Right forelimb (tissue), 1 donor: ENCODE data around the gene ZNF320.
"Not testable (repeated sequence)": the region's sequence is repeated elsewhere in the genome, so short reads cannot be mapped to it uniquely, and the experiment has no call there.

Experiments used
- DNase-seq: peaks from one replicate; pipeline ENCODE4 v3.0.0-alpha.2; 2018

Gene ZNF320

GRCh38 chr19:52917531-52917930 lies 20.1 kb upstream of the ZNF320 start:
- no peak for DNase-seq

DNA sequence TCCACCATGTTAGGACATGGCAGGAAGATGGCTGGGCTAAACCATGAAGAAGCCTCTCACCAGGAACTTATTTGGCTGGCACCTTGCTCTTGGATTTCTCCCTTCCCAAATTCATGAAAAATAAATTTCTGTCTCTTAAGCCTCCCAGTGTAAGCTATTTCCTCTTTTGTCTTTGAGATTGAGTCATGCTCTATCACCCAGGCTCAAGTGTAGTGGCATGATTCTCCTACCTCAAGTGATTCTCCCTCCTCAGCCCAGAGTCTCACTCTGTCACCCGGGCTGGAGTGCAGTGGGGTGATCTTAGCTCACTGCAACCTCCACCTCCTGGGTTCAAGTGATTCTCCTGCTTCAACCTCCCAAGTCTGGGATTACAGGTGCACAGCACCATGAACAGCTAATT lies 13.2 kb upstream of the ZNF320 start:
- no peak for DNase-seq

DNA sequence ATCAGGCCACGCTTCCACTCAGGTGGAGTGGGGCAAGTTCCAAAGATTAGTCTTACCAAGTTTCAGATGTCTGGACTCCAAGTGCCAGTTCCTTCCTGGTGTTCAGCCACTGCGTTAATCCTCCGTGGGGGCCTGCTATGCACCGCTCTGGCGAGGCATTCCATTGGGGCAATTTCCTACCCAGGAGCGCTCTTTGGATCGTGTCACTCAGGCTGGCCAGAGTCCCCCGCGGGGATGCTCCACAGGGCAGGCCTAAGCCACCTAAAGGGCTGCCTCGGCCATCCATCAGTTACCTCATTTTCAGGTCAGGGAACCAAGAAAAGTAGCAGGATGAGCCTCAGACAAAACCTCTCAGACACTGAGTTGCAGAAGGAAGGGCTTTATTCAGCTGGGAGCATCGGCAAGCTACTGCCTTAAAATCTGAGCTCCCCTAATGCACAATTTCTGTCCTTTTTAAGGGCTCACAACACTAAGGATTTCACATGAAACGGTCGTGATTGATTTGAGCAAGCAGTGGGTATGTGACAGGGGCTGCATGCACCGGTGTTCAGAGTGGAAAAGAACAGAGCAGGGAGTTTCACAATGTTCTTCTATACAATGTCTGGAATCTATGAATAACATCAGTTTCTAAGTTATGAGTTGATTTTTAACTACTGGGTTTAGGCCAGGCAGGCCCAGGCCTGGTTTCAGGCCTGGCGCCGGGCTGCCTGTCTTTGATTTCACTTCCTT lies 6.8 kb upstream of the ZNF320 start:
- not testable (repeated sequence) for DNase-seq

- DNase-seq = no peak
Measured at GRCh38 chr19:52901842-52902241, 4.4 kb upstream of the ZNF320 start.

DNA sequence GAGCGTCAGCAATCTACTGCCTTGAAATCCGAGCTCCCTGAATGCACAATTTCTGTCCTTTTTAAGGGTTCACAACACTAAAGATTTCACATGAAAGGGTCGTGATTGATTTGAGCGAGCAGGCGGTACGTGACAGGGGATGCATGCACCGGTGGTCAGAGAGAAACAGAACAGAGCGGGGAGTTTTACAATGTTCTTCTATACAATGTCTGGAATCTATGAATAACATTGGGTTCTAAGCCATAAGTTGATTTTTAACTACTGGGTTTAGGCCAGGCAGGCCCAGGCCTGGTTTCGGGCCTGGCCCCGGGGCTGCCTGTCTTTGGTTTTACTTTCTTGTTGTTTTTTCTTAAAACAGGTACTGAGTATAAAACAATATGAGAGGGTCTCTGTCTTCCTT lies 1.2 kb upstream of the ZNF320 start:
- not testable (repeated sequence) for DNase-seq

DNA sequence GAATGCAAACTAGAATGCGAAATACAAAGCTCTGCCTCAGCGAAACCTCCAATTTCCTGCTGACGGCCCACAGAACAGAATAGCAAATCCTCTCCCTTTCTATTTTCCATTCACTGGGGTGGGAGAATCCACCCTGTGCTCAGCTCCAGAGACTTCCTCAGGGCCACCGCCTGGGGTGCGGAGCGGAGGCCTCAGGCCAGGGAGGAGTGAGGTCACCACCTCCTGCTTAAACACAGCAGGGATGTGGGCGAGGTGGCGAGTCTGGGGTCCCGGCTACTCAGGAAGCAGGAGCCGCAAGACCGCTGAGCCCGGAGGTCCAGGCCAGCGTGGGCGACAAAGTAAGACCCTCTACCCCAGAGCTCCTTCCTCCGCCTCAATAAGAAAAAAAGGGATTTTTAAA lies 666 bp upstream of the ZNF320 start:
- peak; percentile 45 for DNase-seq

- DNase-seq = no peak
Measured at GRCh38 chr19:52896431-52897137, 851 bp downstream of the ZNF320 start.

DNA sequence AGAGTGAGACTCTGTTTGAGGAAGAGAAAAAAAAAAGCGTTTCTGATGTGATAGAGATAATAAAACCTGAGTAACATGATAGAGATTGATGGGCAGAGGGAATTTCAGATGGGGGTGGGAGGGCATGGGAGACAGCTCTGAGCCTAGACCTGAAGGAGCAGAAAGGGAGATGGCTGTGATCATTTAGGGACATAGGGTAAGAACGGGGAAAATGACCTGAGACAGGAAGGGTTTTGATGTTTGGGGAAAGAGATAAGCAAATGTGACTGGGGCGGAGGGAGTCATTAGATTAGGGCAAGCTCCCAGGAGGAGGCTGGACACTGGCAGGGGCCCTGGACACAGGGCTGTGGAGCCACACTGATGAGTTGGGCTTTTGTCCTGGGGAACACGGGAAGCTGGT lies 6.1 kb downstream of the ZNF320 start:
- DNase-seq = no peak

DNA sequence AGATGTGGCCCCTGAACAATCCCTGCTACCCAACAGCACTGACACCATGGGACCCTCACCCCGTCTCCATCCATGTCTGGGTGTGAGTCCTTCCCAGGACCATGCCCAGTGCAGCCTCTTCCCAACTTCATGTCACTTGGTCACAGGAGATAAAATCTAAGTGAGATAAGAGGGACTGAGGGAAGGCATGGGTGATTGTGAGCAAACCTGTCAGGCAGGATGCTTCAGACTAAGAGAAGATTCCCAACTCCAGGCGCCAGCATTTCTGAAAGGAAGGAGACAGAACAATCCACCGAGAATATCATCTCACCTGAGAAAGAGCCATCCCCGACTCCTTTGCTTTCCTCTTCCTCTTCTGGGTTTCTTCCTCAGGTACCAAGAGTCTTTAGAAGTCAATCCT lies 7.5 kb downstream of the ZNF320 start:
- DNase-seq = no peak

DNA sequence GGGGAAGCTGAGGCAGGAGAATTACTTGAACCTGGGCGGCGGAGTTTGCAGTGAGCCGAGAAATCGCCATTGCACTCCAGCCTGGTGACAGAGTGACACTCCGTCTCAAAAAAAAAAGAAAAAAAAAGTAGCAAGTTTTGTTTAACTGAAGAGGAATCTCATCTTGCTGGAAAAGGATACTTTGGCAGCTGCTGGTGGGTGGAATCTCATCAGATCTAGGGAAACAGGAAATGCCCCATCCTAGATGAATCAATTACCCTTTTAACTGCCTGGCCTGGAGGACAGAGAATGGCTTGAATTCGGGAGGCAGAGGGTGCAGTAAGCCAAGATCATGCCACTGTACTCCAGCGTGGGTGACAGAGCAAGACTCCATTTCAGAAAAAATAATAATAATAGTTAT lies 8.4 kb downstream of the ZNF320 start:
- DNase-seq = no peak

DNA sequence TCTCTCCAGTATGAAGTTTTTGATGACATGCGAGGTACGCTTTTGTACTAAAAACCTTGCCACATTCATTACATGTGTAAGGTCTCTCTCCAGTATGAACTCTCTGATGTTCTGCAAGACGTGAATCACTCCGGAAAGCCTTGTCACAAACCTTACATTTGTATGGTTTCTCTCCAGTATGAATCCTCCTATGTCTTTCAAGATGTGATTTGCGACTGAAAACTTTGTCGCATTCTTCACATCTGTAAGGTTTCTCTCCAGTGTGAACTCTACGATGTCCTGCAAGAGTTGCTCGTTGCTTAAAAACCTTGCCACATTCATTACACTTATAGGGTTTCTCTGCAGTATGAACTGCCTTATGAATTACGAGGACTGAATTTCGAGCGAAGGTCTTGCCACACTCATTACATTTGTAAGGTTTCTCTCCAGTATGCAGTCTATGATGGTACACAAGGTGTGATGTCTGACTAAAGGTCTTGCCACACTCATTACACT lies 16.5 kb downstream of the ZNF320 start:
- no peak for DNase-seq

DNA sequence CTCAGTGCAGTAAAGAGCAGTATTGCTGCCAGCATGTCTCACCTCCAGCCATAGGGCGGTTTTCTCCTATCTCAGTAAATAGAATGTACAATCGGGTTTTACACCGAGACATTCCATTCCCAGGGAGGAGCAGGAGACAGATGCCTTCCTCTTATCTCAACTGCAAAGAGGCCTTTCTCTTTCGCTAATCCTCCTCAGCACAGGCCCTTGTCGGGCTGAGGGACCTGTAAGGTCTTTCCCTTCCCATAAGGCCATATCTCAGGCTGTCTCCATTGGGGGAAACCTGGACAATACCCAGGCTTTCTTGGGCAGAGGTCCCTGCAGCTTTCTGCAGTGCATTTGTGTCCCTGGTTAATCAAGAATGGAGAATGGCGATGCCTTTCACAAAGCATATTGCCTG lies 24.4 kb downstream of the ZNF320 start:
- not testable (repeated sequence) for DNase-seq

- no peak for DNase-seq
Measured at GRCh38 chr19:52871466-52871865, 26.0 kb downstream of the ZNF320 start.

- DNase-seq = not testable (repeated sequence)
Measured at GRCh38 chr19:52868031-52868430, 29.4 kb downstream of the ZNF320 start.

GRCh38 chr19:52857378-52858191 lies 39.9 kb downstream of the ZNF320 start, which contains the start of gene ZNF468:
Gene ZNF468, minus strand, starts transcription at chr19:52857619. Its CDS starts 3,347 bp downstream, at chr19:52854272.
- DNase-seq = peak; percentile 81

- DNase-seq = peak; percentile 54
Measured at GRCh38 chr19:52856540-52857377, 40.7 kb downstream of the ZNF320 start.
